WTC11 (cell line): Measurements from ENCODE around the gene CFAP58. TPM values are rescaled to one million over a fixed set of nuclear protein-coding genes. Genes with fewer than 3 reads are reported as not detected.

Source experiments
- ATAC-seq: fragments of 200-7000 bp; cut with Tn5 transposase; 2 replicates; pipeline ENCODE4 v1.10.0; 2021; ENCODE audit warnings: mild to moderate bottlenecking, moderate library complexity
- CTCF ChIA-PET: fragments of 300-600 bp; sonication (Branson Sonifier 250); formaldehyde crosslinking; loops from one replicate; lab custom pipeline; 2021; ENCODE audit warnings: antibody characterized with exemption; lab: Charles Lee
- POLR2A ChIA-PET: fragments of 350-600 bp; sonication (Branson Sonifier 250); formaldehyde crosslinking; loops from one replicate; lab custom pipeline; 2021; ENCODE audit warnings: antibody characterized with exemption; lab: Charles Lee
- DNase-seq: peaks from one replicate; pipeline ENCODE4 v3.0.0; 2021; ENCODE audit warnings: low spot score
- H3K27ac Mint-ChIP-seq: 2 replicates; pipeline ENCODE4 v1.8.0; 2021; ENCODE audit warnings: mixed read lengths
- H3K27me3 Mint-ChIP-seq: 2 replicates; pipeline ENCODE4 v1.8.0; 2021; ENCODE audit warnings: low read depth, mild to moderate bottlenecking, moderate library complexity, mixed read lengths
- H3K36me3 Mint-ChIP-seq: 2 replicates; pipeline ENCODE4 v1.8.0; 2021; ENCODE audit warnings: mixed read lengths
- H3K4me1 Mint-ChIP-seq: 2 replicates; pipeline ENCODE4 v1.8.0; 2022; ENCODE audit warnings: mixed read lengths
- H3K4me3 Mint-ChIP-seq: 2 replicates; pipeline ENCODE4 v1.8.0; 2021; ENCODE audit warnings: mild to moderate bottlenecking, moderate library complexity, mixed read lengths
- H3K9me3 Mint-ChIP-seq: 2 replicates; pipeline ENCODE4 v1.8.0; 2021; ENCODE audit warnings: mixed read lengths
- AFF4 ChIP-seq: sonication (generic); formaldehyde crosslinking; IDR thresholded peaks from 2 replicates; pipeline ENCODE4 v1.8.1; 2023; ENCODE audit warnings: mild to moderate bottlenecking, missing genetic modification reagents, borderline replicate concordance
- CREB1 ChIP-seq: sonication (generic); formaldehyde crosslinking; IDR thresholded peaks from 2 replicates; pipeline ENCODE4 v1.8.0; 2023; ENCODE audit warnings: mild to moderate bottlenecking, missing genetic modification reagents
- CTCF ChIP-seq: fragments of 200-600 bp; IDR thresholded peaks from 2 replicates; pipeline ENCODE4 v1.8.0; 2022; ENCODE audit warnings: antibody characterized with exemption
- E2F1 ChIP-seq: sonication (generic); formaldehyde crosslinking; IDR thresholded peaks from 2 replicates; pipeline ENCODE4 v1.8.0; 2022; ENCODE audit warnings: mild to moderate bottlenecking, missing genetic modification reagents
- FOXP4 ChIP-seq: sonication (generic); formaldehyde crosslinking; IDR thresholded peaks from 2 replicates; pipeline ENCODE4 v1.8.0; 2022; ENCODE audit warnings: mild to moderate bottlenecking, missing genetic modification reagents
- GTF2I ChIP-seq: fragments of 250-450 bp; sonication (Bioruptor Pico); conservative IDR thresholded peaks from 2 replicates; pipeline ENCODE4 v1.4.0; 2021; ENCODE audit warnings: mild to moderate bottlenecking
- IRF2 ChIP-seq: sonication (generic); formaldehyde crosslinking; IDR thresholded peaks from 2 replicates; pipeline ENCODE4 v1.8.0; 2022; ENCODE audit warnings: low read depth, missing genetic modification reagents, borderline replicate concordance
- MAX ChIP-seq: sonication (generic); formaldehyde crosslinking; IDR thresholded peaks from 2 replicates; pipeline ENCODE4 v1.8.0; 2022; ENCODE audit warnings: mild to moderate bottlenecking, missing genetic modification reagents
- OVOL2 ChIP-seq: fragments of 250-450 bp; sonication (Bioruptor Pico); IDR thresholded peaks from 2 replicates; pipeline ENCODE4 v1.9.0; 2021; ENCODE audit warnings: mild to moderate bottlenecking, borderline replicate concordance
- PRDM15 ChIP-seq: sonication (generic); formaldehyde crosslinking; IDR thresholded peaks from 2 replicates; pipeline ENCODE4 v1.8.0; 2022; ENCODE audit warnings: missing genetic modification reagents
- SMAD3 ChIP-seq: sonication (generic); formaldehyde crosslinking; IDR thresholded peaks from 2 replicates; pipeline ENCODE4 v1.8.0; 2022; ENCODE audit warnings: missing genetic modification reagents, mild to moderate bottlenecking, borderline replicate concordance
- TP53 ChIP-seq: sonication (generic); formaldehyde crosslinking; IDR thresholded peaks from 2 replicates; pipeline ENCODE4 v1.8.1; 2023; ENCODE audit warnings: mild to moderate bottlenecking, missing genetic modification reagents
- USF2 ChIP-seq: sonication (generic); formaldehyde crosslinking; IDR thresholded peaks from 2 replicates; pipeline ENCODE4 v1.8.1; 2023; ENCODE audit warnings: mild to moderate bottlenecking, missing genetic modification reagents, moderate library complexity
- ZNF423 ChIP-seq: fragments of 250-450 bp; sonication (Bioruptor Pico); IDR thresholded peaks from 2 replicates; pipeline ENCODE4 v2.1.2; 2022; ENCODE audit warnings: mild to moderate bottlenecking, moderate library complexity
- total RNA-seq: library from RNA; stranded (reverse); gene quantifications from 3 replicates; pipeline ENCODE4 v1.2.3, GENCODE V29; 2021

The CFAP58 gene
- total RNA-seq, 1 experiment from 2014 or later: 1.0 TPM

- Mint-ChIP-seq H3K9me3 (no peaks in the 10 kb centered on the region), H3K27me3 (no peaks in the 10 kb centered on the region), H3K4me3 (0 out of 2 replicates have a peak overlapping the region, but pooled peaks have one; percentile 6), H3K36me3 (no peaks in the 10 kb centered on the region), H3K27ac (no peak overlapping the region), H3K4me1 (peaks cover 44% of the 10 kb centered on the region)
- CTCF ChIA-PET: interaction anchor here (2.5 to 2.8 kb wide), 4 partner anchors 10 to 65 kb away, joined by 13 to 27 read pairs (median 18); partner anchors contain the start of gene CFAP58
- DNase-seq (no peak), ATAC-seq (no peak)
- POLR2A ChIA-PET: no interaction called here
- TF ChIP-seq CTCF: no peak
Observed at GRCh38 chr10:104340111-104340526, 13.5 kb upstream of the CFAP58 start.

- Mint-ChIP-seq H3K9me3 (no peaks in the 10 kb centered on the region), H3K36me3 (no peaks in the 10 kb centered on the region), H3K4me1 (peaks cover 39% of the 10 kb centered on the region), H3K27me3 (no peaks in the 10 kb centered on the region), H3K27ac (no peak overlapping the region), H3K4me3 (0 out of 2 replicates have a peak overlapping the region, but pooled peaks have one; percentile 6)
- TF ChIP-seq ZNF423 (CRISPR knock-in tag) (no peak), SMAD3 (no peak), AFF4 (CRISPR knock-in tag) (no peak), USF2 (CRISPR knock-in tag) (no peak), TP53 (no peak), IRF2 (CRISPR knock-in tag) (no peak), PRDM15 (CRISPR knock-in tag) (no peak), MAX (CRISPR knock-in tag) (no peak), GTF2I (CRISPR knock-in tag) (no peak)
- ChIA-PET CTCF (interaction anchor here (0.9 to 3.3 kb wide), 2 partner anchors 48 to 66 kb away, joined by 3 to 14 read pairs; no protein-coding TSS in a partner anchor), POLR2A (no interaction called here)
- DNase-seq: no peak
- no peak for ATAC-seq
Observed at GRCh38 chr10:104340641-104341040, 13.0 kb upstream of the CFAP58 start.

- Mint-ChIP-seq H3K4me1 (peaks cover 24% of the 10 kb centered on the region), H3K27me3 (no peaks in the 10 kb centered on the region), H3K36me3 (no peaks in the 10 kb centered on the region), H3K9me3 (no peaks in the 10 kb centered on the region), H3K4me3 (no peak overlapping the region), H3K27ac (no peak overlapping the region)
- ATAC-seq (no peak), DNase-seq (no peak)
- CTCF ChIA-PET: interaction anchor here (0.6 to 3.3 kb wide), 5 partner anchors 11 to 280 kb away, joined by 3 to 14 read pairs (median 6); partner anchors contain the start of gene CFAP58
- POLR2A ChIA-PET: interaction anchor here (0.6 kb wide), 1 partner anchor 42 kb away, joined by 3 read pairs; no protein-coding TSS in a partner anchor
- TF ChIP-seq CREB1 (no peak), IRF2 (CRISPR knock-in tag) (no peak), E2F1 (CRISPR knock-in tag) (no peak), SMAD3 (no peak), OVOL2 (no peak), FOXP4 (CRISPR knock-in tag) (no peak)
Observed at GRCh38 chr10:104342941-104343411, 10.7 kb upstream of the CFAP58 start.
